Upper lobe of left lung (tissue), 6 donors: ENCODE measurements around the gene PPP1R3F. TPM values are rescaled to one million over a fixed set of nuclear protein-coding genes. Genes with fewer than 3 reads are reported as not detected.
A peak's percentile ranks its signal among the peaks of the same experiment; 100 is the strongest.

Experiments used
- ATAC-seq, 2 donors: fragments of 200-7000 bp; cut with Tn5 transposase; one replicate each; pipeline ENCODE4 v1.9.1; 2022; ENCODE audit warnings: mild to moderate bottlenecking in 2 of 2, moderate library complexity in 2 of 2; ENCODE audit not compliant: low FRiP score in 2 of 2
- DNase-seq, 2 donors: peaks; one replicate each; pipeline ENCODE4 v3.0.0-alpha.2; 2019 to 2020
- H3K27ac ChIP-seq, 4 donors: fragments of 200-600 bp; sonication (generic); one replicate each; pipeline ENCODE4 v1.5.1; 2016 to 2019
- H3K27me3 ChIP-seq, 4 donors: fragments of 200-600 bp; sonication (generic); one replicate each; pipeline ENCODE4 v1.5.1; 2017 to 2019
- H3K36me3 ChIP-seq, 4 donors: fragments of 200-600 bp; sonication (generic); one replicate each; pipeline ENCODE4 v1.5.1; 2016 to 2019
- H3K4me1 ChIP-seq, 4 donors: fragments of 200-600 bp; sonication (generic); one replicate each; pipeline ENCODE4 v1.5.1; 2018 to 2019
- H3K4me3 ChIP-seq, 4 donors: fragments of 200-600 bp; sonication (generic); one replicate each; pipeline ENCODE4 v1.5.1; 2017 to 2019; ENCODE audit warnings: mild to moderate bottlenecking in 2 of 4, moderate library complexity in 1 of 4
- H3K9me3 ChIP-seq, 4 donors: fragments of 200-600 bp; sonication (generic); one replicate each; pipeline ENCODE4 v1.5.1; 2018 to 2019
- CTCF ChIP-seq, 6 experiments: fragments of 450-650 bp in 4 of 6; fragments of 200-600 bp in 2 of 6; sonication (generic) in 2 of 6; IDR thresholded peaks; one replicate each; pipeline ENCODE4 v1.5.1; 2016 to 2019; ENCODE audit warnings: antibody characterized with exemption in 6 of 6
- EP300 ChIP-seq, 4 donors: sonication (generic); formaldehyde crosslinking; IDR thresholded peaks; one replicate each; pipeline ENCODE4 v1.5.1; 2017; ENCODE audit warnings: antibody characterized with exemption in 4 of 4, control low read depth in 2 of 4
- POLR2A ChIP-seq, 4 donors: fragments of 450-650 bp; IDR thresholded peaks; one replicate each; pipeline ENCODE4 v1.5.1; 2016 to 2017; ENCODE audit warnings: antibody characterized with exemption in 4 of 4, mild to moderate bottlenecking in 2 of 4
- POLR2AphosphoS5 ChIP-seq, 2 donors: sonication (generic); formaldehyde crosslinking; IDR thresholded peaks; one replicate each; pipeline ENCODE4 v1.5.1; 2017; ENCODE audit warnings: antibody characterized with exemption in 2 of 2
- WGBS, 2 donors: methylation state at CpG; one replicate each; pipeline ENCODE4 v1.1.5; 2017 to 2018; 5-methylcytosine and 5-hydroxymethylcytosine counted together
- total RNA-seq, 6 donors: library from RNA; depleted of rRNA in 4 of 6; stranded (reverse); fragments of >200 nt in 4 of 6; gene quantifications; one replicate each; pipeline versions ENCODE4 v1.1.0 to v1.2.1, GENCODE V29; 2016 to 2021
- donor health status: DM: no; HTN: no; CAD: no; lungs with moderate emphysema.
- donor health status: DM: no; HTN: yes; CAD: no; lungs with severe emphysema.

The PPP1R3F gene
- total RNA-seq, 6 donors from 2014 or later: 3.3 to 14.9 (median 7.1) TPM

- ATAC-seq (no peak), DNase-seq (no peak)
- H3K9me3 ChIP-seq: peaks cover 0 to 7% (median 0%) of the 10 kb centered on the region in 4 donors
- TF ChIP-seq POLR2A (IDR thresholded peaks at IDR 0.05): no peak
- TF ChIP-seq EP300 (IDR thresholded peaks at IDR 0.05): no peak
- no peak for TF ChIP-seq CTCF (IDR thresholded peaks at IDR 0.05)
- TF ChIP-seq POLR2AphosphoS5 (IDR thresholded peaks at IDR 0.05): no peak
- H3K36me3 ChIP-seq: no peaks in the 10 kb centered on the region
- no peaks in the 10 kb centered on the region for H3K27me3 ChIP-seq
- whole genome bisulfite sequencing, 2 donors: 69 to 81% methylated on average over 5 to 8 of the region's 8 CpGs
- H3K4me3 ChIP-seq: no peak overlapping the region
- peaks cover 7 to 30% (median 20%) of the 10 kb centered on the region in 4 donors for H3K4me1 ChIP-seq
- no peak overlapping the region for H3K27ac ChIP-seq
These were observed 3.7 kb downstream of the PPP1R3F start for GRCh38 chrX:49273181-49273727.

GRCh38 chrX:49276207-49276606, 6.6 kb downstream of the PPP1R3F start:
- H3K36me3 ChIP-seq: no peaks in the 10 kb centered on the region
- peaks cover 7 to 19% (median 11%) of the 10 kb centered on the region in 4 donors for H3K4me1 ChIP-seq
- H3K27me3 ChIP-seq: no peaks in the 10 kb centered on the region
- H3K27ac ChIP-seq: no peak overlapping the region
- WGBS, 2 donors: 61 to 74% methylated on average over 1 of the region's 1 CpG
- ATAC-seq: no peak
- no peak overlapping the region for H3K4me3 ChIP-seq
- TF ChIP-seq POLR2AphosphoS5 (IDR thresholded peaks at IDR 0.05): no peak
- TF ChIP-seq POLR2A (IDR thresholded peaks at IDR 0.05): no peak
- TF ChIP-seq EP300 (IDR thresholded peaks at IDR 0.05): no peak
- no peak for TF ChIP-seq CTCF (IDR thresholded peaks at IDR 0.05)
- DNase-seq: no peak
- H3K9me3 ChIP-seq: no peaks in the 10 kb centered on the region

- no peaks in the 10 kb centered on the region for H3K36me3 ChIP-seq
- no peak overlapping the region for H3K4me3 ChIP-seq
- H3K27ac ChIP-seq: no peak overlapping the region
- ATAC-seq (no peak), DNase-seq (peak in 1 of 2 donors; percentile 21)
- no peaks in the 10 kb centered on the region for H3K9me3 ChIP-seq
- WGBS, 2 donors: 67 to 77% methylated on average over 16 to 19 of the region's 19 CpGs
- peaks cover 3 to 12% (median 7%) of the 10 kb centered on the region in 4 donors for H3K4me1 ChIP-seq
- no peaks in the 10 kb centered on the region for H3K27me3 ChIP-seq
- TF ChIP-seq CTCF (IDR thresholded peaks at IDR 0.05) (no peak), POLR2A (IDR thresholded peaks at IDR 0.05) (no peak), POLR2AphosphoS5 (IDR thresholded peaks at IDR 0.05) (no peak), EP300 (IDR thresholded peaks at IDR 0.05) (no peak)
These were observed 7.3 kb downstream of the PPP1R3F start for GRCh38 chrX:49276671-49277534.

GRCh38 chrX:49277535-49277830, 7.9 kb downstream of the PPP1R3F start:
- TF ChIP-seq EP300 (IDR thresholded peaks at IDR 0.05) (no peak), POLR2A (IDR thresholded peaks at IDR 0.05) (no peak), POLR2AphosphoS5 (IDR thresholded peaks at IDR 0.05) (no peak), CTCF (IDR thresholded peaks at IDR 0.05) (no peak)
- Histone ChIP-seq H3K27me3 (no peaks in the 10 kb centered on the region), H3K36me3 (no peaks in the 10 kb centered on the region), H3K4me3 (no peak overlapping the region), H3K27ac (no peak overlapping the region), H3K4me1 (peaks cover 0 to 7% (median under 1%) of the 10 kb centered on the region in 4 donors), H3K9me3 (no peaks in the 10 kb centered on the region)
- ATAC-seq (no peak), DNase-seq (no peak)
- WGBS, 2 donors: 54 to 57% methylated on average over 3 of the region's 3 CpGs
